GM23248 (cell line): ENCODE measurements around the gene ACSL6. TPM values are rescaled to one million over a fixed set of nuclear protein-coding genes. Genes with fewer than 3 reads are reported as not detected.

Experiments used
- DNase-seq: peaks from one replicate; pipeline ENCODE4 v3.0.0-alpha.2; 2015
- H2AFZ ChIP-seq: fragments of 200-600 bp; sonication (generic); 2 replicates; pipeline ENCODE4 v1.6.1; 2016; ENCODE audit warnings: antibody characterized with exemption
- H3F3A ChIP-seq: fragments of 200-600 bp; sonication (generic); 2 replicates; pipeline ENCODE4 v1.6.1; 2016; ENCODE audit warnings: mild to moderate bottlenecking, antibody characterized with exemption, mixed run types; ENCODE audit not compliant: insufficient read depth
- H3K27ac ChIP-seq: fragments of 200-600 bp; sonication (generic); 2 replicates; pipeline ENCODE4 v1.5.1; 2016; ENCODE audit warnings: mild to moderate bottlenecking
- H3K27me3 ChIP-seq: fragments of 200-600 bp; sonication (generic); replicated peaks from 2 replicates; pipeline ENCODE4 v1.6.1; 2016; ENCODE audit warnings: mild to moderate bottlenecking; ENCODE audit not compliant: insufficient read depth
- H3K36me3 ChIP-seq: fragments of 200-600 bp; sonication (generic); 2 replicates; pipeline ENCODE4 v1.6.1; 2016; ENCODE audit warnings: low read depth, mild to moderate bottlenecking
- H3K4me1 ChIP-seq: fragments of 200-600 bp; sonication (generic); 2 replicates; pipeline ENCODE4 v1.6.1; 2016; ENCODE audit warnings: mild to moderate bottlenecking; ENCODE audit not compliant: insufficient read depth
- H3K4me2 ChIP-seq: fragments of 200-600 bp; sonication (generic); one replicate; pipeline ENCODE4 v1.6.1; 2016; ENCODE audit warnings: mild to moderate bottlenecking; ENCODE audit not compliant: unreplicated experiment
- H3K4me3 ChIP-seq: fragments of 200-600 bp; sonication (generic); 2 replicates; pipeline ENCODE4 v1.5.1; 2016; ENCODE audit warnings: mild to moderate bottlenecking
- H3K79me2 ChIP-seq: fragments of 200-600 bp; sonication (generic); 2 replicates; pipeline ENCODE4 v1.6.1; 2016; ENCODE audit warnings: mild to moderate bottlenecking; ENCODE audit not compliant: insufficient read depth
- H3K9ac ChIP-seq: fragments of 200-600 bp; sonication (generic); 2 replicates; pipeline ENCODE4 v1.6.1; 2016; ENCODE audit warnings: mild to moderate bottlenecking
- H3K9me2 ChIP-seq: fragments of 200-600 bp; sonication (generic); 2 replicates; pipeline ENCODE4 v1.6.1; 2016; ENCODE audit warnings: mixed run types, mild to moderate bottlenecking, moderate library complexity; ENCODE audit not compliant: insufficient read depth
- H3K9me3 ChIP-seq: fragments of 200-600 bp; sonication (generic); one replicate; pipeline ENCODE4 v1.6.1; 2017; ENCODE audit warnings: low read depth
- H4K20me1 ChIP-seq: fragments of 200-600 bp; sonication (generic); 2 replicates; pipeline ENCODE4 v1.6.0; 2016; ENCODE audit not compliant: insufficient read depth
- EZH2 ChIP-seq: fragments of 200-600 bp; sonication (generic); IDR thresholded peaks from 2 replicates; pipeline ENCODE4 v1.6.1; 2018; ENCODE audit warnings: antibody characterized with exemption, mild to moderate bottlenecking; ENCODE audit not compliant: insufficient read depth, poor library complexity, severe bottlenecking
- EZH2phosphoT487 ChIP-seq: fragments of 200-600 bp; sonication (generic); IDR thresholded peaks from 2 replicates; pipeline ENCODE4 v1.6.1; 2018; ENCODE audit warnings: antibody characterized with exemption, moderate library complexity, mild to moderate bottlenecking, low read depth; ENCODE audit not compliant: insufficient read depth
- WGBS, 2 experiments: methylation state at CpG; one replicate each; pipeline ENCODE4 v1.1.6; 2015 to 2017; ENCODE audit warnings: low lambda C conversion rate in 2 of 2, low coverage in 1 of 2; ENCODE audit errors: missing lambda C conversion rate in 2 of 2; 5-methylcytosine and 5-hydroxymethylcytosine counted together
- in situ Hi-C: fragments of 300-500 bp; cut with MboI; formaldehyde crosslinking; loops from 2 replicates; pipeline ENCODE4 v1.15.0; 2020
- polyA plus RNA-seq: library from polyadenylated mRNA; unstranded; fragments of >200 nt; fragmentation: Nextera tagmentation; extraction: Ambion mirVana; gene quantifications from 2 replicates; pipeline ENCODE4 v1.2.1, GENCODE V29; 2016
- total RNA-seq: library from RNA; depleted of rRNA; stranded (reverse); fragments of >200 nt; shearing (Covaris generic); gene quantifications from 2 replicates; pipeline ENCODE4 v1.2.3, GENCODE V29; 2014

ACSL6 gene
- total and polyA plus RNA-seq, 2 experiments from 2014 or later = 0.11 TPM; not detected in 1

DNA sequence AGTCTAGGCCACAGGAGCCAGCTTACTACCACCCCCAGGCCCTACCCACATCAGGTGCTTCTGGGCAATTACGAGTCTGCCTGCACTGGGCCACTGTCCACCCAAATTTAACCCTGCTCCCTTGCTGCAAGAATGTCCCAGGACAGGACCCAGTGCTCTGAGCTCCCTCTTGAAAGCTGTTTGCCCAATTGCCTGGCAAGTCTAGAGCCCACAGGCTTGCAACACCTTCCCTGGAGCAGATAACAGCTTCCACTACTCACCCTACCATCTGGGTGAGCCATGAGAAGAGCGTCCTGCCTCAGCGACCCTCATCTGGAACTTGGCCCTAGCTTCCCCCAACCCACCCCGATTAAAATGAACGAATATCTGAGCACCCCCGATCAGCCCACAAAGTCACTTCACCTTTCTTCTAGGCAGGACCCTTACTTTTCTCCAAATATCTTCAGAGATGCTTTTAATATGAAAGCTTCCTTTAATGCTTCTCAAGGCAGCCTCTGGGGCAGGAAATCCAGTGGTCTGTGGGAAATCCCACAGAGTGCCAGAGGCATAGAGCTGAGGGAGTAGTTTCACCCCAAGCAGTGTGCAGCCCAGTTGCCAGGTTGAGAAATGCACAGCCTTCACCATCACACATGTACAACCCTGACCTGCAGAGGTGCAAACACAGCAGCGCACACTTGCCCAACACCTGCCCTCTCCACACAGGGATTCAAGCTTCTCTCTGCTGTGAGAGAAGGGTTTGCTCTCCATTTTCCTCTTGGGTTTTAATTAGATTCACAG lies 10.6 kb downstream of the ACSL6 start:
- H2AFZ ChIP-seq = no peak overlapping the region
- H3K27ac ChIP-seq = no peak overlapping the region
- TF ChIP-seq EZH2 = no peak
- no peak for TF ChIP-seq EZH2phosphoT487
- no peaks in the 10 kb centered on the region for H3K9me2 ChIP-seq
- no peaks in the 10 kb centered on the region for H4K20me1 ChIP-seq
- H3K79me2 ChIP-seq = no peaks in the 10 kb centered on the region
- DNase-seq = no peak
- no peaks in the 10 kb centered on the region for H3K36me3 ChIP-seq
- in situ Hi-C loops = loop anchor here (10.0 to 25.0 kb wide), 2 partner anchors 406 to 564 kb away; no protein-coding TSS in a partner anchor
- 60 to 74% methylated on average over 7 of the region's 7 CpGs for WGBS, 2 experiments
- no peaks in the 10 kb centered on the region for H3K4me1 ChIP-seq
- no peak overlapping the region for H3K4me2 ChIP-seq
- H3K27me3 ChIP-seq = no peaks in the 10 kb centered on the region
- H3K9ac ChIP-seq = no peak overlapping the region
- H3F3A ChIP-seq = no peaks in the 10 kb centered on the region
- no peaks in the 10 kb centered on the region for H3K9me3 ChIP-seq
- no peak overlapping the region for H3K4me3 ChIP-seq

DNA sequence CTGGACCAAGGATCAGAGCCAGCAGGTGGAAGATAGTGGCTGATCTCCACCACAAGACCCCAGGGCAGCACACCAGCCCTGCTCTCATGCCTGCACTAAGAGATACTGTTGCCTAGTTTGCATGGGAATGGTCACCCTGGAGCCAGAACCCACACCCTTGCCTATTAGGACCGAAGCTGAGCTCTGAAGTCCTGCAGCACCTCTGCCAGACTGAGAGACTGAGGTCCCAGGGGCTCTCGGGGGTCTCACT lies 11.3 kb downstream of the ACSL6 start:
- Histone ChIP-seq H3F3A (no peaks in the 10 kb centered on the region), H4K20me1 (no peaks in the 10 kb centered on the region), H3K9me2 (no peaks in the 10 kb centered on the region), H3K4me1 (no peaks in the 10 kb centered on the region), H2AFZ (no peak overlapping the region), H3K27ac (no peak overlapping the region), H3K9me3 (no peaks in the 10 kb centered on the region), H3K79me2 (no peaks in the 10 kb centered on the region), H3K36me3 (no peaks in the 10 kb centered on the region), H3K9ac (no peak overlapping the region), H3K27me3 (no peaks in the 10 kb centered on the region), H3K4me3 (no peak overlapping the region), H3K4me2 (no peak overlapping the region)
- DNase-seq = no peak
- in situ Hi-C loops = loop anchor here (10.0 to 25.0 kb wide), 2 partner anchors 405 to 563 kb away; no protein-coding TSS in a partner anchor
- WGBS, 2 experiments = 27 to 36% methylated on average over 2 of the region's 2 CpGs
- TF ChIP-seq EZH2phosphoT487 (no peak), EZH2 (no peak)

DNA sequence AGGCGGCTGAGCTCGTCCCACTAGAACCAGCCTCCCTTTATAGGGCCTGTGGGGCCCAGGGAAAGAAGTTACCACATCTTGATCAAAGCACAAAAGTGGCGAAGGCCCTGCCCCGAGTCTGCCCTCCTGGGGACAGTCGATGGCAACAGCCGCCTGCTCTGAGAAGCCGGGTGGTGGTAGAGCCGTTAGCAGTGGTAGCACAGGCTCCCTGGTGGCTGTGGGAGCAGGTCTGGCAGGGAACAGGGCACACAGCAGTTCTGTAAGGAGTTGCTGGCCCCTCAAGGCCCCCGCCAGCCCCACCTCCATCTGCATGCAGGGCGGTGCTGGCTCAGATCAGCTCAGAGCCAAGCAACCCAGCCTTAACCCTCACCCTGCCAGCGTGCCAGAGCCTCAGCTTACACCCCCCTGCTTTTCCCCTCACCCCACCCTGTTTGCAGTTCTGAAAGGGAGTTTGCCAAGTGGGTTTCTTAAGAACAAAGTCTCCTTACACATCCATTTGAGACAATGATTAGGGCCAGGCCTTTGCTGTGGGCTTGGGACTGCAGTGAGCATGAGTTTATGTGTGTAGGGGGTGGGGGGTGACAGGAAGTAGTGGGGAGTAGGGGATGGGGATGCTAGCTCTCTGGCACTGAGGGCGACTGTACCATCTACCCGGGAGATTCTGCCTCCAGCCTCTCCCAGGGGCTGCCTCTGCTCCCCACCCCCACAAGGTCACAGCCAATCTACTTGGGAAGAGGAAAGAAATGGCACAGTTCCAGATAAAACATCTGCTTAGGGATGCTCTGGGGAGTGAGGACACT lies 11.8 kb downstream of the ACSL6 start:
- Histone ChIP-seq H4K20me1 (no peaks in the 10 kb centered on the region), H3K27ac (no peak overlapping the region), H3K79me2 (no peaks in the 10 kb centered on the region), H3F3A (no peaks in the 10 kb centered on the region), H3K4me1 (no peaks in the 10 kb centered on the region), H3K27me3 (no peaks in the 10 kb centered on the region), H3K9me2 (no peaks in the 10 kb centered on the region), H3K9me3 (no peaks in the 10 kb centered on the region), H3K4me2 (no peak overlapping the region), H3K4me3 (no peak overlapping the region), H2AFZ (no peak overlapping the region), H3K36me3 (no peaks in the 10 kb centered on the region), H3K9ac (no peak overlapping the region)
- TF ChIP-seq EZH2phosphoT487 (no peak), EZH2 (no peak)
- in situ Hi-C loops = loop anchor here (10.0 to 25.0 kb wide), 2 partner anchors 405 to 562 kb away; no protein-coding TSS in a partner anchor
- WGBS, 2 experiments = 18 to 22% methylated on average over 13 of the region's 13 CpGs
- no peak for DNase-seq

DNA sequence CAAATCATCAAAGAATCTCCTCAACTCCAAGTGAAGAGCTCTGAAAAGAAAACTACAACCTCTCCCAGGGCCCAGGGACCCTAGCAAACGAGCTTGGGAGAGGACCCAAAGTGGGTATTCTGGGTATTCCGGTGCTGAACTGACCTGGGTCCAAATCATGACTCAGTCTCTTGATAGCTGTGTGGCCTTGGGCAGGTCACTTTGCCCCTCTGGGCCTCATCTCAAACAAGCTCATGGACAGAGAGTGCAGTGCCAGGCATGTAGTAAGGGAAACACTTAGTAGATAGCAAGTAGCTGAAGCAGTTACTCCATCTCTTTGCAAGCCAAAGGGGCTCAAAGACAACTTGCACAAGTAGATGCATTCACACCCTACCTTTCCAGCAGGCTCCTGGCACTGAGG lies 12.4 kb downstream of the ACSL6 start:
- TF ChIP-seq EZH2phosphoT487 (no peak), EZH2 (no peak)
- Histone ChIP-seq H3K9me3 (no peaks in the 10 kb centered on the region), H3K9ac (no peak overlapping the region), H3F3A (no peaks in the 10 kb centered on the region), H2AFZ (no peak overlapping the region), H3K4me2 (no peak overlapping the region), H3K27me3 (no peaks in the 10 kb centered on the region), H3K4me3 (no peak overlapping the region), H3K4me1 (no peaks in the 10 kb centered on the region), H3K36me3 (no peaks in the 10 kb centered on the region), H3K79me2 (no peaks in the 10 kb centered on the region), H3K9me2 (no peaks in the 10 kb centered on the region), H4K20me1 (no peaks in the 10 kb centered on the region), H3K27ac (no peak overlapping the region)
- no peak for DNase-seq
- in situ Hi-C loops = no loop called here
- WGBS, 2 experiments = 57 to 62% methylated on average over 2 of the region's 2 CpGs
